GM10266 (cell line): ENCODE results near the gene ROBO4.

Experiments used
- DNase-seq: peaks from one replicate; pipeline ENCODE4 v3.0.0; 2012; ENCODE audit errors: extremely low spot score
- TF ChIP-seq, protein P1 (sequence below): IDR thresholded peaks from 2 replicates; pipeline ENCODE4 v1.5.1; 2012; ENCODE audit warnings: mild to moderate bottlenecking, low read depth; ENCODE audit not compliant: control insufficient read depth, insufficient read depth; ENCODE audit errors: missing control alignments

Gene ROBO4

DNA sequence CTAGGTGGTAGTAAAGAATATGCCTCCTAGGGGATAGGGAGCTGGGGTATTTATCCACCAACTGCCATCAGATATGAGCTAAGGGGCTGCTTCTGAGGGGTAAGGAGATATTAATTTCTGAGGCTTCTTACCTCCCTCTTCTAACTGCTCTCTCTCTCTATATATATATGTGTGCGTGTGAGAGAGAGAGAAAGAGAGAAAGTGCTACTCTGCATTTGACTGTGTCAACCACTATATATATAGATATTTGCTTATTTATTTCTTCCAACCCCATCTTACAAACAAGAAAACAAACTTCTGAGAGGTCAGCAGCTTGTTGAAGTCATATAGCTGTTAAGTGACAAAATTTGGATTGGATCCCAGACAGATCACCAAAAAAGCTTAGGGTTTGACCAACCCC lies 44.0 kb upstream of the ROBO4 start:
- no peak for DNase-seq
- TF ChIP-seq, protein P1, sequence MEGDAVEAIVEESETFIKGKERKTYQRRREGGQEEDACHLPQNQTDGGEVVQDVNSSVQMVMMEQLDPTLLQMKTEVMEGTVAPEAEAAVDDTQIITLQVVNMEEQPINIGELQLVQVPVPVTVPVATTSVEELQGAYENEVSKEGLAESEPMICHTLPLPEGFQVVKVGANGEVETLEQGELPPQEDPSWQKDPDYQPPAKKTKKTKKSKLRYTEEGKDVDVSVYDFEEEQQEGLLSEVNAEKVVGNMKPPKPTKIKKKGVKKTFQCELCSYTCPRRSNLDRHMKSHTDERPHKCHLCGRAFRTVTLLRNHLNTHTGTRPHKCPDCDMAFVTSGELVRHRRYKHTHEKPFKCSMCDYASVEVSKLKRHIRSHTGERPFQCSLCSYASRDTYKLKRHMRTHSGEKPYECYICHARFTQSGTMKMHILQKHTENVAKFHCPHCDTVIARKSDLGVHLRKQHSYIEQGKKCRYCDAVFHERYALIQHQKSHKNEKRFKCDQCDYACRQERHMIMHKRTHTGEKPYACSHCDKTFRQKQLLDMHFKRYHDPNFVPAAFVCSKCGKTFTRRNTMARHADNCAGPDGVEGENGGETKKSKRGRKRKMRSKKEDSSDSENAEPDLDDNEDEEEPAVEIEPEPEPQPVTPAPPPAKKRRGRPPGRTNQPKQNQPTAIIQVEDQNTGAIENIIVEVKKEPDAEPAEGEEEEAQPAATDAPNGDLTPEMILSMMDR, result no peak

DNA sequence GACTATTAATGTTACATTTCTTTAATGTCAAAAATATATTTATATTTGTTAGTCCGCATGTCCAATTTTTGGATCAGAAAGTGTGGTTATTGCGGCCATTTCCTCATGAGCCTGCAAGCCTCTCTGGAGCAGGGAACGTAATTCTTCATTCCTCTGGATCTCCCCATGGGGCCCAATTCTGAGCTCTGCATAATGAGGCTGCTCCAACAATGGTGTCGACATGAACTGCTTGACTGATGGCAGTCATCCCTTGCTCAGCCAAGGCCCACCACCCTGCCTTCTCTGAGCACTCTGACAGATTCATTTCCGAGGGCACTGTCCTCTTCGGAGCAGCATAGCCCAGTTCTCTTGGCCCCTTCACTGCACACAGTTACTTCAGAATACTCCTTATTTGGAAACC lies 41.3 kb upstream of the ROBO4 start:
- no peak for DNase-seq
- TF ChIP-seq, protein P1, result no peak

DNA sequence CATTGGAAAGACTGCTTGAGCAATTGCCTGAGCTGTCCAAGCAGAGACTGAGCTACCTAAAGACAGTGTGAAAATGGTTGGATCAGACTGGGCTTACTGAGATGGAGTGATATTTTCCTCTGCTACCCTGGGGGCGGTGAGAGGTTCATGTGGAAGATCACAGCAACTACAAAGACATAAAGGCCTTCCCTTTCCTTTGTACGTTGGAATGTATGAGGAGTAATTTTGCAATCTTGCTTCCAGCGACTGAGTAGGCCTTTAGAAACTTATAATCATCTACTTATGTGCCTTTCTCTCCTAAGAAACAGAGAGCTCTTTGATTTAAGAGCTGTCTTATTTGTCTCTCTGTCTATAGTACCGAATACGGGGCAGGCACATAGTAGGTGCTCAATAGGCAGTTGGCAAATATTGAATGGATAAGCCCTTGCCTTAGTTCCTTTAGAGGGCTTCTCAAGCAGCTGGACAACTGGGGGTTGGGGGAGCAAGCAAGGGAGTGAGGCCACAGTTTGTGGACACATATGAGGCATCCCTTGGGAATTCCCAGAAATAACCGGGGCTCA lies 40.6 kb upstream of the ROBO4 start:
- DNase-seq, result no peak
- TF ChIP-seq, protein P1, result no peak

- TF ChIP-seq, protein P1, result no peak
- no peak for DNase-seq
Observed at GRCh38 chr11:124937336-124937935, 39.8 kb upstream of the ROBO4 start.

- no peak for DNase-seq
- TF ChIP-seq, protein P1, result no peak
Observed at GRCh38 chr11:124935548-124936514, 38.2 kb upstream of the ROBO4 start, which contains the start of gene HEPACAM. Gene HEPACAM, minus strand, starts transcription at chr11:124936047. Its CDS starts 41 bp downstream, at chr11:124936006.

DNA sequence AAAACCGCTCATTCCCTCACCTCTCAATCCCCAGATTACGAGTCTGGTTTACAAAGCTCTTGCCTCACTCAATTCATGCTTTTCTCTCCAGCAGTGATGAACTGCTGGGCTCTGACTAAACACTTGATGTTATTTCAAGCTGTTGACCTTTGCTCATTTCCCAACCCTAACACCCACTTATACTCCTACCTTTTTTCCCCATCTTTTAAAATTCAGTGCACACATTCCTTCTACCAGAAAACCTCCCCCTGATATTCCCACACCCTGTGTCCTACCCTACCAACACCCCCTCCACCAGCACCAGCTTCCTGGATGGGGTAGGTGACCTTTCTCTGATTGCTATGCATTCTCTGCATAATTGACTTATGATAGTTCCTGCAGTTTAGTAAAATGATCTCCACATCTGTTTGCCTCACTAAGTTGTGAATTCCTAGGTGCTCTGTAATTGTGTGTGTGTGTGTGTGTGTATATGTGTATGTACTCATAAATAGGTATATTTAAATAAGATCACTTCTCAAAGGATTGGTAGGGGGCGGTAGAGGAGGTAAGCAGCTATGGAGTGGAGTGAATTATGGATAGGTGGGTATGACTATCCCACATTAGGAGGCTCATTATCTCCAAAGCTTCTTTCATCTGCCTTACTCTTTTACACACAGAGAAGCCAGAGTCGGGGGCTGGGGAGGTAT lies 37.3 kb upstream of the ROBO4 start:
- DNase-seq, result no peak
- TF ChIP-seq, protein P1, result no peak
